Esophagus muscularis mucosa (tissue), 4 donors: ENCODE measurements around the gene ODR4. TPM values are rescaled to one million over a fixed set of nuclear protein-coding genes. Genes with fewer than 3 reads are reported as not detected.

Experiments
- DNase-seq: peaks from one replicate; pipeline ENCODE4 v3.0.0-alpha.2; 2017; ENCODE audit errors: extremely low spot score
- H3K27ac ChIP-seq, 4 donors: fragments of 200-600 bp; sonication (generic); replicated peaks in 1 of 4; 1 replicate in 3 of 4; 2 replicates in 1 of 4; pipeline ENCODE4 v1.5.1; 2016 to 2019; ENCODE audit warnings: mild to moderate bottlenecking in 1 of 4
- H3K27me3 ChIP-seq, 4 donors: fragments of 200-600 bp; sonication (generic); one replicate each; pipeline versions ENCODE4 v1.5.1 to v1.6.0; 2016 to 2019
- H3K36me3 ChIP-seq, 4 donors: fragments of 200-600 bp; sonication (generic); one replicate each; pipeline ENCODE4 v1.5.1; 2016 to 2019
- H3K4me1 ChIP-seq, 4 donors: fragments of 200-600 bp; sonication (generic); one replicate each; pipeline ENCODE4 v1.5.1; 2016 to 2019
- H3K4me3 ChIP-seq, 4 donors: fragments of 200-600 bp; sonication (generic); 1 replicate in 2 of 4; 2 replicates in 2 of 4; pipeline ENCODE4 v1.5.1; 2016 to 2019; ENCODE audit warnings: mild to moderate bottlenecking in 4 of 4, moderate library complexity in 1 of 4
- H3K9me3 ChIP-seq, 4 donors: fragments of 200-600 bp; sonication (generic); 1 replicate in 3 of 4; 2 replicates in 1 of 4; pipeline ENCODE4 v1.5.1; 2016 to 2019
- EP300 ChIP-seq: sonication (generic); formaldehyde crosslinking; IDR thresholded peaks from one replicate; pipeline ENCODE4 v1.6.1; 2017; ENCODE audit warnings: antibody characterized with exemption
- POLR2A ChIP-seq: fragments of 450-650 bp; IDR thresholded peaks from one replicate; pipeline ENCODE4 v1.6.1; 2017; ENCODE audit warnings: antibody characterized with exemption, moderate library complexity, mild to moderate bottlenecking, low read depth
- POLR2AphosphoS5 ChIP-seq, 2 donors: sonication (generic); formaldehyde crosslinking; IDR thresholded peaks; one replicate each; pipeline ENCODE4 v1.6.1; 2017; ENCODE audit warnings: antibody characterized with exemption in 2 of 2
- WGBS: methylation state at CpG from one replicate; pipeline ENCODE4 v1.1.5; 2018; 5-methylcytosine and 5-hydroxymethylcytosine counted together
- intact Hi-C: fragments of 100-400 bp; cut with DNase I; formaldehyde crosslinking; loops from one replicate; pipeline ENCODE4 v1.15.1; 2023
- total RNA-seq, 4 donors: library from RNA; depleted of rRNA; stranded (reverse); fragments of >200 nt; gene quantifications; one replicate each; pipeline versions ENCODE4 v1.1.0 to v1.2.1, GENCODE V29; 2016
- TF ChIP-seq, protein P1 (sequence below), 3 experiments: fragments of 200-600 bp in 2 of 3; fragments of 450-650 bp in 1 of 3; sonication (generic) in 2 of 3; IDR thresholded peaks; one replicate each; pipeline ENCODE4 v1.5.1; 2017 to 2019; ENCODE audit warnings: antibody characterized with exemption in 3 of 3, mild to moderate bottlenecking in 2 of 3, moderate library complexity in 1 of 3

ODR4 gene
- 10 to 100 TPM in 3 of 4 donors, 1 to 10 TPM in 1; 8.4 to 14.9 (median 11.8) TPM for total RNA-seq

DNA sequence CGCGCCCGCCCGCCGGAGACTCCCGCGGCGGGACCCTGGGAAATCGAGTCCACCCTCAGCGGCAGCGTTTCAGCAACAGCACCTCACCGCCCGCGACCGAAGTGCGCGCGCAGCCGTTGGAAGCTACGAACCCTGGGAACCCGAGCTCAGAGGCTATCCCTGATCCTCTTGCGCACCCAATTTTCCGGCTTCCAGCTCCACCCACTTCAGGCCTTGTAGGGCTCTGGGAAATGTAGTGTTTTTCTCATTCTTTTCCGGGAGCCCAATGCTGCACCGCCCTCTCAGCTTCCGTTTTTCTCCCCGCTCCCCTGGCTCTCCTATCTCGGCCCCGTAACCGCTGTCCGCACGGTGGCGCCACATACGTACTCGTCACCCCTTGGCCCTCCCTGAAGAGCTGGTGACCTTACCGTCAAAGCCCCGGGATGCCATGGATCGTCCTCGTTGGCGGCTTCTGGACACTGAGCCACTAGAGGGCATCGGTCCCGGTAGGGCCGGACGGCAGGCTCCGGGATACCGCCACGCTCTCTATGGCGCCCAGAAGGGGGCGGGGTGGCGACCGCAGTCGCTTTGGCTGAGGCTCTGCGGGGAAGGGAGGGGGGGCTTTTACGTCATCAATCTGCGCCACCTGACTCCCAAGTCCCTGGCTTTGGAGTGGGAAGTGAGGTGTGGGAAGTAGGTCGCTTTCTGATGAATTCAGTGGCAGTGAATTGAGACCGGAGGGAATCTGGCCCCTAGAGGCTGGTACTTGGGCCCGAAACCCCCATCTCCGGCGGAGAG is at the start of gene ODR4, which contains the start of gene TPR:
Gene ODR4, plus strand, starts transcription at position 687 of the 777 bp plus-strand sequence. CDS start 3,948 bp downstream, outside the sequence.
Gene TPR, minus strand, starts transcription at position 102 of the 777 bp plus-strand sequence. CDS start 225 bp downstream, outside the sequence.
- Histone ChIP-seq H3K4me1 (peaks cover 25 to 43% (median 40%) of the 10 kb centered on the region in 4 donors), H3K27me3 (no peaks in the 10 kb centered on the region), H3K27ac (peak within 1 kb of the TSS; percentile 95 to 98 (median 96)), H3K36me3 (peaks cover 0 to 34% (median 21%) of the 10 kb centered on the region in 4 donors), H3K4me3 (peak within 1 kb of the TSS; percentile 68 to 90 (median 78)), H3K9me3 (no peaks in the 10 kb centered on the region)
- WGBS: 2% methylated on average over 18 of the region's 60 CpGs
- intact Hi-C loops: no loop called here
- peak; percentile 99 for DNase-seq
- TF ChIP-seq POLR2AphosphoS5 (IDR thresholded peaks at IDR 0.05) (peak; percentile 91 to 95), POLR2A (peak; percentile 35), EP300 (no peak)
- TF ChIP-seq, protein P1, sequence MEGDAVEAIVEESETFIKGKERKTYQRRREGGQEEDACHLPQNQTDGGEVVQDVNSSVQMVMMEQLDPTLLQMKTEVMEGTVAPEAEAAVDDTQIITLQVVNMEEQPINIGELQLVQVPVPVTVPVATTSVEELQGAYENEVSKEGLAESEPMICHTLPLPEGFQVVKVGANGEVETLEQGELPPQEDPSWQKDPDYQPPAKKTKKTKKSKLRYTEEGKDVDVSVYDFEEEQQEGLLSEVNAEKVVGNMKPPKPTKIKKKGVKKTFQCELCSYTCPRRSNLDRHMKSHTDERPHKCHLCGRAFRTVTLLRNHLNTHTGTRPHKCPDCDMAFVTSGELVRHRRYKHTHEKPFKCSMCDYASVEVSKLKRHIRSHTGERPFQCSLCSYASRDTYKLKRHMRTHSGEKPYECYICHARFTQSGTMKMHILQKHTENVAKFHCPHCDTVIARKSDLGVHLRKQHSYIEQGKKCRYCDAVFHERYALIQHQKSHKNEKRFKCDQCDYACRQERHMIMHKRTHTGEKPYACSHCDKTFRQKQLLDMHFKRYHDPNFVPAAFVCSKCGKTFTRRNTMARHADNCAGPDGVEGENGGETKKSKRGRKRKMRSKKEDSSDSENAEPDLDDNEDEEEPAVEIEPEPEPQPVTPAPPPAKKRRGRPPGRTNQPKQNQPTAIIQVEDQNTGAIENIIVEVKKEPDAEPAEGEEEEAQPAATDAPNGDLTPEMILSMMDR (IDR thresholded peaks at IDR 0.05): peak; percentile 83 to 90 (median 85)

DNA sequence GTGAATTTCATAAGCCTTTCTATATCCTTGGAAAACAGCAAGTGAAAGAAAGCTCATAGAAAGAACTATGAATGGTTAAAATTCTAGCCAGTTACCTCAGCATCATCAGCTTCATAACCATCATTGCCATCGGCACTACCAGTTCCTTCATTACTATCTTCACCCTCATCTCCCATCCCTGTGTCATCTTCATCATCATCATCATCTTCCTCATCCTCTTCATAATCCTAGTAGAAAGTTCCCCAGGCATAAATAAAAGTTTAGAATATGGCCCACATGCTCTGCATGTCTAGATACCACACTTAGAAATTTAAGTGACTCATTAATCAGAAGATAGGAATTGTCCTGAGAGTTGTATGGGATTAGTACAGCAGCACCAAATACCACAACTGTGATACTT is 49.6 kb upstream of the ODR4 start:
- Histone ChIP-seq H3K9me3 (no peaks in the 10 kb centered on the region), H3K27me3 (no peaks in the 10 kb centered on the region), H3K36me3 (peaks cover 54 to 92% (median 74%) of the 10 kb centered on the region in 4 donors), H3K4me3 (no peak overlapping the region), H3K27ac (no peak overlapping the region), H3K4me1 (no peaks in the 10 kb centered on the region)
- no peak for DNase-seq
- 96% methylated on average over 1 of the region's 1 CpG for WGBS
- TF ChIP-seq, protein P1 (IDR thresholded peaks at IDR 0.05): no peak
- no peak for TF ChIP-seq POLR2AphosphoS5 (IDR thresholded peaks at IDR 0.05)
- no peak for TF ChIP-seq EP300
- no peak for TF ChIP-seq POLR2A
- intact Hi-C loops: no loop called here

DNA sequence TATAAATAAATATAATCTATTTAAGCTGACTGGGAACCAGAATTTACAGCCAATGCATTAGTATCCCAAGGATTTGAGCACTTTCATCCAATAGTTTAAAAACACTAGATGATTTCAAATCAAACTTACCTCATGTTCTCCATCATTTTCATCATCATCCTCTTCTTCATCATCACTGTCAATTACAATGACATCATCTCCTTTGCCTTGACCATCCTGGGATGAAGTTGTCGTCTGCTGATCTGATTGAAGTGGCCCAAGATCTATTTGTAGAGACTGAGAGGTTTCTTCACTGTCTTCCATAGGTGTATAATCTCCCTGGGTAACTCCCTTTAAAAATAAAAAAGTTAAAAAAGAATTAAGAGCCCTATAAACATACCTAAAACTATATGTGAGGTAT is 48.3 kb upstream of the ODR4 start:
- intact Hi-C loops: no loop called here
- peaks cover 52 to 92% (median 72%) of the 10 kb centered on the region in 4 donors for H3K36me3 ChIP-seq
- no peak for DNase-seq
- TF ChIP-seq EP300: no peak
- no peak for TF ChIP-seq POLR2A
- TF ChIP-seq, protein P1 (IDR thresholded peaks at IDR 0.05): no peak
- TF ChIP-seq POLR2AphosphoS5 (IDR thresholded peaks at IDR 0.05): no peak
- 89% methylated on average over 1 of the region's 1 CpG for WGBS
- no peaks in the 10 kb centered on the region for H3K4me1 ChIP-seq
- no peak overlapping the region for H3K4me3 ChIP-seq
- H3K27me3 ChIP-seq: no peaks in the 10 kb centered on the region
- H3K27ac ChIP-seq: no peak overlapping the region
- no peaks in the 10 kb centered on the region for H3K9me3 ChIP-seq

DNA sequence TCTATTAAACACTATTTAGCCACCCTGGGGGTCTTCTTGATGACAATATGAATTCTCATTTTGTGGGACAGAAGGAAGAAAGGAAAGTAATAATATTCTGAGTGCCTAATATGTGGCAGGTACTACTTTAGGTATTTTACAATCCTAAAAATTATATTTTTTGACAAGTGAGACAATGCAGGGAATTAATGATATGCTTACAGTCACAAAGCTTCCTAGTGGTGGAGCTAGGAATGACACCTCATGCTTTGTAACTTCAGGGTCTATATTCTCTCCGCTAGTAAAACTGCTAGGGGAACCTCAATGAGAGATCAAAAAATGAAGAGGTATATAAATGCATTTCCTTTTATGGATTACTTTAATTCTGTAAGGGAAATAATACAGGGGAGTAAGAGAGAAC is 44.9 kb upstream of the ODR4 start:
- 97% methylated on average over 1 of the region's 1 CpG for WGBS
- Histone ChIP-seq H3K4me1 (no peaks in the 10 kb centered on the region), H3K4me3 (no peak overlapping the region), H3K9me3 (no peaks in the 10 kb centered on the region), H3K27me3 (no peaks in the 10 kb centered on the region), H3K36me3 (peaks cover 65 to 94% (median 78%) of the 10 kb centered on the region in 4 donors), H3K27ac (no peak overlapping the region)
- intact Hi-C loops: no loop called here
- TF ChIP-seq, protein P1 (IDR thresholded peaks at IDR 0.05): peak in 1 of 3 experiments; percentile 39
- TF ChIP-seq POLR2AphosphoS5 (IDR thresholded peaks at IDR 0.05): no peak
- DNase-seq: no peak
